CD14-positive monocyte (primary cell): ENCODE data around the gene HMCN1. TPM values are rescaled to one million over a fixed set of nuclear protein-coding genes. Genes with fewer than 3 reads are reported as not detected.
"Not testable (repeated sequence)": the region's sequence is repeated elsewhere in the genome, so short reads cannot be mapped to it uniquely, and the experiment has no call there.

Source experiments
- DNase-seq, 3 donors: peaks; one replicate each; pipeline ENCODE4 v3.0.0-alpha.2; 2011 to 2022
- H2AFZ ChIP-seq: 2 replicates; pipeline ENCODE4 v1.6.0; 2012; ENCODE audit warnings: mild to moderate bottlenecking, low read depth, low read length, inconsistent platforms; ENCODE audit not compliant: insufficient read depth, poor library complexity, severe bottlenecking
- H3K27ac ChIP-seq, 2 donors: 1 replicate in 1 of 2; 2 replicates in 1 of 2; pipeline ENCODE4 v1.5.1; 2012 to 2013; ENCODE audit warnings: low read length in 2 of 2, control low read depth in 1 of 2, inconsistent platforms in 1 of 2, low read depth in 1 of 2, mild to moderate bottlenecking in 1 of 2
- H3K27me3 ChIP-seq, 2 donors: one replicate each; pipeline versions ENCODE4 v1.6.0 to v1.6.1; 2011 to 2013; ENCODE audit warnings: low read length in 2 of 2; ENCODE audit not compliant: control insufficient read depth in 2 of 2, insufficient read depth in 2 of 2
- H3K36me3 ChIP-seq, 2 donors: replicated peaks in 1 of 2; 1 replicate in 1 of 2; 2 replicates in 1 of 2; pipeline versions ENCODE4 v1.5.1 to v1.6.1; 2012 to 2013; ENCODE audit warnings: low read length in 2 of 2, control low read depth in 1 of 2, inconsistent platforms in 1 of 2, mild to moderate bottlenecking in 1 of 2; ENCODE audit not compliant: insufficient read depth in 2 of 2, control insufficient read depth in 1 of 2
- H3K4me1 ChIP-seq, 2 donors: 1 replicate in 1 of 2; 2 replicates in 1 of 2; pipeline versions ENCODE4 v1.5.1 to v1.6.1; 2012 to 2013; ENCODE audit warnings: low read length in 2 of 2, control low read depth in 1 of 2, inconsistent platforms in 1 of 2, mild to moderate bottlenecking in 1 of 2, moderate library complexity in 1 of 2; ENCODE audit not compliant: insufficient read depth in 2 of 2, control insufficient read depth in 1 of 2
- H3K4me2 ChIP-seq: replicated peaks from 2 replicates; pipeline ENCODE3; 2012; ENCODE audit warnings: low read length, moderate library complexity, mild to moderate bottlenecking; ENCODE audit not compliant: poor library complexity, severe bottlenecking; ENCODE audit errors: extremely low read depth
- H3K4me3 ChIP-seq, 3 experiments: fragments of 200-600 bp in 1 of 3; sonication (generic) in 1 of 3; replicated peaks in 1 of 3; 1 replicate in 2 of 3; 2 replicates in 1 of 3; pipeline ENCODE4 v1.5.1; 2011 to 2013; ENCODE audit warnings: low read length in 3 of 3, mild to moderate bottlenecking in 3 of 3, control low read depth in 2 of 3, low read depth in 2 of 3, inconsistent platforms in 1 of 3, moderate library complexity in 1 of 3
- H3K79me2 ChIP-seq: 2 replicates; pipeline ENCODE4 v1.6.0; 2012; ENCODE audit warnings: mild to moderate bottlenecking, control low read depth, inconsistent platforms, low read length, moderate library complexity; ENCODE audit not compliant: insufficient read depth
- H3K9ac ChIP-seq: 2 replicates; pipeline ENCODE4 v1.6.0; 2017; ENCODE audit warnings: low read length, mild to moderate bottlenecking; ENCODE audit not compliant: insufficient read depth, poor library complexity, severe bottlenecking
- H3K9me3 ChIP-seq, 2 donors: replicated peaks in 1 of 2; 1 replicate in 1 of 2; 2 replicates in 1 of 2; pipeline versions ENCODE4 v1.5.1 to v1.6.1; 2012 to 2013; ENCODE audit warnings: low read length in 2 of 2, control low read depth in 1 of 2; ENCODE audit not compliant: control insufficient read depth in 1 of 2, insufficient read depth in 1 of 2
- H4K20me1 ChIP-seq: 2 replicates; pipeline ENCODE4 v1.6.0; 2012; ENCODE audit warnings: mild to moderate bottlenecking, low read length, control low read depth, moderate library complexity; ENCODE audit not compliant: insufficient read depth
- H3K27ac Mint-ChIP-seq, 7 donors: one replicate each; pipeline ENCODE4 v1.8.0; 2020; ENCODE audit warnings: mild to moderate bottlenecking in 7 of 7, mixed read lengths in 7 of 7, moderate library complexity in 6 of 7, inconsistent platforms in 2 of 7
- H3K27me3 Mint-ChIP-seq, 3 donors: one replicate each; pipeline ENCODE4 v1.8.0; 2021 to 2022; ENCODE audit warnings: low read depth in 3 of 3, mild to moderate bottlenecking in 3 of 3, mixed read lengths in 3 of 3, moderate library complexity in 3 of 3, inconsistent platforms in 1 of 3
- H3K36me3 Mint-ChIP-seq, 2 donors: one replicate each; pipeline ENCODE4 v1.8.0; 2020; ENCODE audit warnings: mixed read lengths in 2 of 2, inconsistent platforms in 1 of 2, mild to moderate bottlenecking in 1 of 2
- H3K4me1 Mint-ChIP-seq: one replicate; pipeline ENCODE4 v1.8.0; 2020; ENCODE audit warnings: mild to moderate bottlenecking, mixed read lengths
- H3K4me3 Mint-ChIP-seq, 2 donors: one replicate each; pipeline ENCODE4 v1.8.0; 2020; ENCODE audit warnings: mild to moderate bottlenecking in 2 of 2, mixed read lengths in 2 of 2, moderate library complexity in 1 of 2
- H3K9me3 Mint-ChIP-seq, 7 donors: one replicate each; pipeline ENCODE4 v1.8.0; 2020 to 2022; ENCODE audit warnings: mixed read lengths in 7 of 7, mild to moderate bottlenecking in 6 of 7, moderate library complexity in 6 of 7, inconsistent platforms in 2 of 7
- CTCF ChIP-seq: fragments of 200-600 bp; IDR thresholded peaks from one replicate; pipeline ENCODE4 v1.8.0; 2022; ENCODE audit warnings: antibody characterized with exemption, mild to moderate bottlenecking
- WGBS: methylation state at CpG from one replicate; pipeline ENCODE4 v1.1.5; 2013; ENCODE audit warnings: missing lambda C conversion rate; ENCODE audit not compliant: insufficient coverage; 5-methylcytosine and 5-hydroxymethylcytosine counted together
- intact Hi-C, 2 donors: fragments of 100-400 bp; cut with micrococcal nuclease; formaldehyde crosslinking; loops; one replicate each; pipeline versions ENCODE4 v1.15.0 to v1.15.1; 2023
- polyA plus RNA-seq, 3 donors: library from polyadenylated mRNA; depleted of rRNA in 1 of 3; unstranded in 2 of 3; stranded (reverse) in 1 of 3; fragments of 300-500 nt in 2 of 3; fragments of >200 nt in 1 of 3; fragmentation: Illumina TruSeq in 2 of 3; gene quantifications; 1 replicate in 2 of 3; 2 replicates in 1 of 3; pipeline ENCODE4 v1.2.3, GENCODE V29; 2012 to 2021

HMCN1 gene
- polyA plus RNA-seq, 3 donors, result not detected

GRCh38 chr1:186208405-186209129 lies 474.4 kb downstream of the HMCN1 start:
- H3K36me3 Mint-ChIP-seq, result no peaks in the 10 kb centered on the region
- Histone ChIP-seq H3K79me2 (no peaks in the 10 kb centered on the region), H3K27me3 (no peaks in the 10 kb centered on the region), H2AFZ (no peak overlapping the region), H3K4me1 (no peaks in the 10 kb centered on the region), H3K9me3 (no peaks in the 10 kb centered on the region), H3K4me3 (no peak overlapping the region), H3K27ac (no peak overlapping the region), H3K4me2 (no peak overlapping the region), H3K36me3 (no peaks in the 10 kb centered on the region), H3K9ac (no peak overlapping the region), H4K20me1 (no peaks in the 10 kb centered on the region)
- H3K4me3 Mint-ChIP-seq, result no peak overlapping the region
- H3K4me1 Mint-ChIP-seq, result peaks cover 4% of the 10 kb centered on the region
- no peak for DNase-seq
- no CpG with 5 or more reads among the region's 4 CpGs for WGBS
- TF ChIP-seq CTCF, result no peak
- H3K9me3 Mint-ChIP-seq, result peaks cover 0 to 3% (median 0%) of the 10 kb centered on the region in 7 donors
- H3K27me3 Mint-ChIP-seq, result no peaks in the 10 kb centered on the region
- H3K27ac Mint-ChIP-seq, result no peak overlapping the region
- intact Hi-C loops, result no loop called here

- WGBS, result no CpG with 5 or more reads among the region's 10 CpGs
- no peaks in the 10 kb centered on the region for H3K4me1 ChIP-seq
- no peak overlapping the region for H3K4me2 ChIP-seq
- no peak overlapping the region for H2AFZ ChIP-seq
- Mint-ChIP-seq H3K4me1 (peaks cover 4% of the 10 kb centered on the region), H3K27me3 (peaks cover 0 to 1% (median 0%) of the 10 kb centered on the region in 3 donors), H3K27ac (no peak overlapping the region), H3K36me3 (no peaks in the 10 kb centered on the region), H3K4me3 (no peak overlapping the region), H3K9me3 (peaks cover 0 to 3% (median 0%) of the 10 kb centered on the region in 7 donors)
- H3K9me3 ChIP-seq, result no peaks in the 10 kb centered on the region
- DNase-seq, result peak in 1 of 3 donors; percentile 9
- no peak for TF ChIP-seq CTCF
- no peaks in the 10 kb centered on the region for H3K36me3 ChIP-seq
- H3K79me2 ChIP-seq, result no peaks in the 10 kb centered on the region
- no peak overlapping the region for H3K9ac ChIP-seq
- no peaks in the 10 kb centered on the region for H3K27me3 ChIP-seq
- intact Hi-C loops, result no loop called here
- no peak overlapping the region for H3K4me3 ChIP-seq
- no peaks in the 10 kb centered on the region for H4K20me1 ChIP-seq
- H3K27ac ChIP-seq, result no peak overlapping the region
Measured at GRCh38 chr1:186210258-186210657, 476.1 kb downstream of the HMCN1 start.

GRCh38 chr1:186211583-186211982 lies 477.4 kb downstream of the HMCN1 start:
- H4K20me1 ChIP-seq, H3K27ac ChIP-seq, H3K4me3 ChIP-seq, H2AFZ ChIP-seq, H3K4me1 ChIP-seq, H3K27ac Mint-ChIP-seq, H3K4me1 Mint-ChIP-seq, H3K9ac ChIP-seq, H3K4me2 ChIP-seq, H3K27me3 Mint-ChIP-seq, H3K79me2 ChIP-seq, DNase-seq, H3K36me3 Mint-ChIP-seq, H3K36me3 ChIP-seq, H3K4me3 Mint-ChIP-seq, H3K9me3 Mint-ChIP-seq, H3K27me3 ChIP-seq, intact Hi-C loops, H3K9me3 ChIP-seq: not testable (repeated sequence)
